Measurements from ENCODE around the gene MACIR.
A peak's percentile ranks its signal among the peaks of the same experiment; 100 is the strongest.
"Not testable (repeated sequence)": the region's sequence is repeated elsewhere in the genome, so short reads cannot be mapped to it uniquely, and the experiment has no call there.

MACIR gene, protein sequence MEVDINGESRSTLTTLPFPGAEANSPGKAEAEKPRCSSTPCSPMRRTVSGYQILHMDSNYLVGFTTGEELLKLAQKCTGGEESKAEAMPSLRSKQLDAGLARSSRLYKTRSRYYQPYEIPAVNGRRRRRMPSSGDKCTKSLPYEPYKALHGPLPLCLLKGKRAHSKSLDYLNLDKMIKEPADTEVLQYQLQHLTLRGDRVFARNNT

DNA sequence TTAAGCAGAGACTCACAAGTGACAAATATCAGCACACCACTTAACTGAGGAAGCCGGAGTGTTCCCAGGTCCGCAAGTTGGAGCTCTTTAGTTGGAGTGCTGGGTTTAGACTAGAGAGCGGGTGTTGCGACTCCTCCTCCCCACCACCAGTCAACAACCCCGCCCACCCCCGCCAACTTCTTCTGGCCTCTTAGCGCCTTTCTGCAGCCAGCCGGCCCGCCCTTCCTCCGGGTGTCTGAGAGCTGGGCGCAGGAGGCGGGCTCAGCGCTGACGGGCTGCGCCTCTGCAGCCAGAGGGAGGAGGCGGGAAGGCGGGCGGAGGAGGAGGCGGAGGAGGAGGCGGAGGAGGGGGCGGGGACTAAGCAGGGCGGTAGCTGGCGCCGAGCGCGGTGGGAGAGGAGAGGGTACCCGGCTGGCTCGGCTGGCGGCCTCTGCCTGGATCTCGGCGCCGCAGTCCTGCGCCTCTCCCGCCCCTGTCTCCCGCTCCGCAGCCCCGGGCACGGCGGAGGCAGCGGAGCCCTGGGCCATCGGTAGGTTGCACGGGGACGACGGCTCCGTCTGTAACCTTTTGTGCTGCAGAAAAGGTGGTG lies at the start of gene MACIR:
TSS of gene MACIR (plus strand) at position 396 of the 589 bp plus-strand sequence. CDS start 17,157 bp downstream, outside the sequence.
- peak; percentile 99 for DNase-seq

- DNase-seq: no peak
These were observed 49.5 kb upstream of the MACIR start for GRCh38 chr5:103209065-103209464.

GRCh38 chr5:103210952-103211351 lies 47.6 kb upstream of the MACIR start:
- no peak for DNase-seq

DNA sequence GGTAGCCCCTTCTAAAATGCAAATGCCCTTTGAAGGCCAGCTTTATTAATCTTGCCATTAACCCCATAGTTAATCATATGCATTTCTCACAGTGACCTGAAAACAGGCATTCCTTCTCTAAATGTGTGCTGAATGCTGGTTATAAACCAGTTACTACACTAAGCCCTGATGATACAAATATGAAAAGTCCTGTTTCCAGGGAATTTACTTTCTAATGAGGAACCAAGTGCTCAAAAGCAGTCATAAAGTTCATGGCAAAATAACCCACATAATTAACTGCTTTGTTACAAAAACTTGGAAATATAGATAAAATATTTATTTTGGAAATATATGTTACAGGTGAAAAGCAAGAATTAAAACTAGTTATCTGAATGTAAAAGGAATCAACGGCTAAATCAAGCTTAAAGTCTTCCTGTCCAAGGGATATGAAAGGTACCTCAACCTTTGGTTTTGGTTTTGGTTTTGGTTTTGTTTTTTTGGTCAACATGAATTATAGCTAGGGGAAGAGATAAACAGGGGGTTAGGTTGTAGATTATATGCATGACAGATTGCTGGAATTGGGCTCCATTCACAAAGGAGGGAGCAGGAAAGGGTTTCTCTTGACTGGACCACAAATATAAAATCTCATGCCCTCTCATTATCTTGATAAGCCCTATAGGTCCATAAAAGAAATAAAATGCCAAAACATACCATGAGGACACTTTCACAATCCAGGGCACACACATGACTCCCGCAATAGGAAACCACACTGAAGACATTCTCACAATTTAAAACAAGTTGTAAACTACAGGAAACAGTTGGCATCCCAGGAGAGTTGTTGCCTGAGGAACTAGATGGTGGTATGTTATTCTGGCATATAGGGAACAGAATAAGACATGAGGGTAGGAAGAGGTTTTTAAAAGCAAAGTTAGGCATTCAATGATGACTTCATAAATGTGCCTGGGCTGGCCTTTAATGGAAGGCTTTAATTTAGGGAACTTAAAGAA lies 46.7 kb upstream of the MACIR start:
- DNase-seq: no peak

GRCh38 chr5:103216137-103216536 lies 42.4 kb upstream of the MACIR start:
- DNase-seq: peak; percentile 7

- no peak for DNase-seq
These were observed 41.9 kb upstream of the MACIR start for GRCh38 chr5:103216697-103217096.

DNA sequence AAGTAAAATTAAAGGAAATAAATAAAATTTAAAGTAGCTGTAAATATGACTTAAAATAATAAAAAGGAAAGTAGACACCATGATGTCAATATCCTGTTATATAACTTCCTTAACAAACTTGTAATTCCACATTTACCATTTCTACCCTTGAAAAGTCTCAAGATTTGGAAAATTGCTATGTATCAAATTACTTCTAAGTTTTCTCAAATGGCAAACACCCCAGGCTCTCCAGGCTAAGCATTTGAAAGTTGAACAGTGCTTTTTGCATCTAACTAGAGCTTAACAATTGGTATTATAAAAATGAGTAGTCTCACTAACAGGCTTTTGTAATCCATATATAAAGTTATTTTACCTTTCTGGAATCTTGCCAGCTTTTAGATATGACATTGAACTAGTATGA lies 41.5 kb upstream of the MACIR start:
- DNase-seq: no peak

GRCh38 chr5:103218164-103218563 lies 40.4 kb upstream of the MACIR start:
- peak; percentile 52 for DNase-seq

DNA sequence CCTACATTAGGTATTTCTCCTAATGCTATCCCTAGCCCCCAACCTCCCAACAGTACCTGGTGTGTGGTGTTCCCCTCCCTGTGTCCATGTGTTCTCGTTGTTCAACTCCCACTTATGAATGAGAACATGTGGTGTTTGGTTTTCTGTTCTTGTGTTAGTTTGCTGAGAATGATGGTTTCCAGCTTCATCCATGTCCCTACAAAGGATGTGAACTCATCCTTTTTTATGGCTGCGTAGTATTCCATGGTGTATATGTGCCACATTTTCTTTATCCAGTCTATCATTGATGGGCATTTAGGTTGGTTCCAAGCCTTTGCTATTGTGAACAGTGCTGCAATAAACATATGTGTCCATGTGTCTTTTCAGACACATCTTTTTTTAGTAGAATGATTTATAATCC lies 39.5 kb upstream of the MACIR start:
- DNase-seq: not testable (repeated sequence)

DNA sequence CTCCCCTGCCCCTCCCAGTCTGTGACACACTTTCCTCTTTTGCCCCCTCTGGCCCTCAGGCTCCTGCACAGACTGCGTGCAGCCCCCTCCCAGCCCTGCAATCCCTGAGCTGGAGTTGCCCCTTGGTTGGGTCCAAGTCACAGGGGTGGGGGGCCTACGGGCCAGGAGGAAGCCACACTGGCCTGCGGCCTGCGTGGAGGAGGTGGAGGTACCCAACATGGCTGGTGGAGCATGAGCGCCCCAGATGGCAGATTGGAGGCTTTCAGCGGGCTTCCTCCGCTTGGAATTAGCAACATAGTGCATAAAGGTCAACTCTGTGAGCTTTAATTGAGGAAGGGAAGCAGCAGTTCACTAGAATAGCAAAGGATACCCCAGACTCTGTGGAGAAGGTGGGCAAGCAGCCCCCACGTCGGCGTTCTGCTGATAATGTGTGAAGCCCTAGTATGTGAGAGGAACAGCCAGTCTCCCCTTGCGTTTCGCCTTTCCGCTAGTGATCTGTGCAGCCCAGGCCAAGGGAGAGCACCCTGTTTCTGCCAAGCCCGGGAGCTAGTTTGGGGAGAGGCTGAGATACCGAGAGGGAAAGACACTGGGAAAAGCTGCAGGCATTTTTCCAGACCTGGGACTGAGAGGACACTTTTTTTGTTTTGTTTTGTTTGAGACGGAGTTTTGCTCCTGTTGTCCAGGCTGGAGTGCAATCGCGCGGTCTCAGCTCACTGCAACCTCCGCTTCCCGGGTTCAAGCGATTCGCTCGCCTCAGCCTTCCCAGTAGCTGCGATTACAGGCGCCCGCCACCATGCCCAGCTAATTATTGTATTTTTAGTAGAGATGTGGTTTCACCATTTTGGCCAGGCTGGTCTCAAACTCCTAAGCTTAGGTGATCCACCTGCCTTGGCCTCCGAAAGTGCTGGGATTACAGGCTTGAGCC lies 35.3 kb upstream of the MACIR start:
- DNase-seq: no peak

DNA sequence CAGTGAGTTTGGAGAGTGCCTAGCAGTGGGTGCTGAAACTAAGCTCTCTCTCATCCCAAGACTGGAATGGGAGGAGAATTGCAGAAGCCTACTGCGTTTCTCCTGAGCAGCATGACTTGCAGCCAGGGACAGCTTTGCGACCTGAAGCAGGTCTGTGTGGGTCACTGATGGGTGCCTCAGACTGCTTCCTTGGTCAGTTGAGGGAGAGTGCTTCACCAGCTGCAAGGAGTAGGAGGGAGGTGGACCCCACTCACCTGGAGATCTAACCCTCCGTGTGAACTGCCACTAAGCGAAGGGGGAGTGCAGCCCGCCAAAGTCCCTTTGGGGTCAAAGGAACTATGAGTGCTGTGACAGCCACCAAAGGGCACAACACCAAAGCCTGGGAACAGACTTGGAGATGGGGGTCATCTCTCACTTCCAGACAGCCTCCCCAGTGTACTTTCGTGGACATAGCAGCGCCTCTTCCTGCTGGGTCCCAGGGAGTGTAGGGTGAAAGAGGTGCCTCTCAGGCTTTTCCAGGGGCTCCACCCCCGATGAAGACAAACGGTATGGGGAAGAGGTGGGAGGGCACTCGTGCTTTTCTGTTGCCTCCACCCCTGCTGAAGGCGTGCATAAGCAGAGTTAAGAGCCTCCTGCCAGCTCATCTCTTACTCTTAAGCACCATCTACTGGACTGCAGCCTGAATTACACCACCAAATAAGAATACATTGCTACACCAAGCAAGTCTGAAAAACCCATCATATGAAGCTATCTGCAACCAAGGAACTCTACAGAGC lies 34.3 kb upstream of the MACIR start:
- peak; percentile 84 for DNase-seq

GRCh38 chr5:103224894-103225246 lies 33.7 kb upstream of the MACIR start:
- no peak for DNase-seq

- DNase-seq: no peak
These were observed 30.5 kb upstream of the MACIR start for GRCh38 chr5:103228061-103228460.

GRCh38 chr5:103228588-103228987 lies 30.0 kb upstream of the MACIR start:
- no peak for DNase-seq

DNA sequence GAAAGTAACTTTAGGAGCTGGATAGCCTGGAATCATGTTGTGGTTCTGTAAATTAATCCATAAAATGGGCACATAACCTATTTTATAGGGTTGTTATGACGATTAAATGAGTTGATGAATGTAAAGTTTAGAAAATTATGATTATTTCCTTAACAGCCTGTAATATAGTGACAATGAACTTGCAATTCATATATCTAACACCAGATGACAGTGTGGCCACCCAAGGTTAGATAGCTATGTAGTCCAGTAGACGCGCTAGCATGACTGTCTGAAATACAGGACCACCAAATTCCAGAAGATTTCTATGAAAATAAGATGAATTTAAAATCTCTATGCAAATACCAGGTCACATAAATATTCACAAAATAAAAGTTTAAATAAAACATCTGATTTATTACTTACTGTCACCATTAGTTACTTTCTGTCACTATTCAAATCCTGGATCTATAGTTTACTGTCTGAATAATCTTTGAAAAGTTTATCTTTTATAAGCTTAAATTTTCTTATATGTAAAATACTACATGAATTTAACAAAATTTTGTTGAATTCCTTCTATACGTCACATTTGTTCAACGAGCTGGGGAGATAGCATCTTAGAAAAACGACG lies 26.1 kb upstream of the MACIR start:
- DNase-seq: peak; percentile 42

GRCh38 chr5:103234239-103234975 lies 24.2 kb upstream of the MACIR start:
- no peak for DNase-seq

DNA sequence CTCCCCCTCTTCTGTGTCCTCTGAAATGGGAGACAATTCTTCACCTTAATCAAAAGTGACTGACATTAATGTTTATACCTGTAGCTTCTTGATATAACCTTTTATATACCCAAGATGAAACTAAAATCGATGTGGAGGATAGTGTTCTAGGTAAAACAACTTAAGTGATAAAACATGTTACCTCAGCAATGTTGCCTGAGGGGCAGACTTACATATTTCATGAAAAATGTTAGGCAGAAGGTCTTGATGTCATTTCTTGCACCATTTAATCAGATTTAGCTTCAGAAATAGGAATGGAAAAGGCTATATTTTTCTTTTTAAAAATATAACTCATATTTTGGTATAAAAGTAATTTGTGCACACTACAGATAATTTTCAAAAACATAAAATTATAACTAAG lies 22.7 kb upstream of the MACIR start:
- DNase-seq: no peak

DNA sequence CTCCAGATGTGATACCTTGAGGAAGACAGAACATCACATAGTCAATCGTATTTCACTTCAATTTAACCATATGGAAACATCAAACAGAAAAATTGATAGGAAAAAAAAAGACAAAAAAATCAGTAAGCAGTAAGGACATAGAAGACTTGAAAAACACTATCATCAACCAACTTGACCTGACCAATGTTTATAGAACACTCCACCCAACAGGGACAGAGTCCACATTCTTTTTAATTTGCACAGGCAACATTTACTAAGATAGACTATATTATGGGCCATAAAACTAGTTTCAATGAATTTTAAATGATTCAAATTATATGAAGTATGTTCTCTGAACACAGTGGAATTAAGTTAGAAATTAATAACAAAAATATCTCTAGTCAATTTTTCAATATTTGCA lies 20.8 kb upstream of the MACIR start:
- DNase-seq: no peak

GRCh38 chr5:103243665-103244064 lies 14.9 kb upstream of the MACIR start:
- DNase-seq: no peak

DNA sequence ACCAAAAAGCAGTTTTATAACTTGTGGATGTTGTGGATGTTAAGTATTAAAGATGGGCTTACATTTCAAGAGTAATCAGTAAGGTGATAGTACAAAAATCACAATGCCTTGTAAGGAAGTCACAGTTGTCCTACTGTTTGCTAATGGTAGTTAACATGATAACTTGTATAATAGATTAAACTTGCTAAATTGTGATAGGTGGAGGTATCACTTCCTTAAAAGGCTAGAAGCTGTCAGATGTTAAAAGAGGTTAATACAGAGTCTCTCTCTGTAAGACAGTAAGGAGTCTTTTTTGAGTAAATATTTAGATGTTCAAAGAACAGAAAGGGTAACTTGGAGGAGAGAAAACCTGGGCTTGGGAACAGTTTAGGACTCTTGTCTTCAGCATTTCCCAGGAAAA lies 14.2 kb upstream of the MACIR start:
- no peak for DNase-seq

- no peak for DNase-seq
These were observed 12.8 kb upstream of the MACIR start for GRCh38 chr5:103245761-103246160.

Data from HCEC 1CT (cell line).